ENCODE data around the gene FADS2. TPM values are rescaled to one million over a fixed set of nuclear protein-coding genes. Genes with fewer than 3 reads are reported as not detected.

The FADS2 gene
- 238 and 253 TPM in 2 replicates for polyA plus RNA-seq (2014; cell fraction: cytosol; rRNA removed)
- 137 and 153 TPM in 2 replicates for polyA plus RNA-seq (2014; cell fraction: nucleus; rRNA removed)

DNA sequence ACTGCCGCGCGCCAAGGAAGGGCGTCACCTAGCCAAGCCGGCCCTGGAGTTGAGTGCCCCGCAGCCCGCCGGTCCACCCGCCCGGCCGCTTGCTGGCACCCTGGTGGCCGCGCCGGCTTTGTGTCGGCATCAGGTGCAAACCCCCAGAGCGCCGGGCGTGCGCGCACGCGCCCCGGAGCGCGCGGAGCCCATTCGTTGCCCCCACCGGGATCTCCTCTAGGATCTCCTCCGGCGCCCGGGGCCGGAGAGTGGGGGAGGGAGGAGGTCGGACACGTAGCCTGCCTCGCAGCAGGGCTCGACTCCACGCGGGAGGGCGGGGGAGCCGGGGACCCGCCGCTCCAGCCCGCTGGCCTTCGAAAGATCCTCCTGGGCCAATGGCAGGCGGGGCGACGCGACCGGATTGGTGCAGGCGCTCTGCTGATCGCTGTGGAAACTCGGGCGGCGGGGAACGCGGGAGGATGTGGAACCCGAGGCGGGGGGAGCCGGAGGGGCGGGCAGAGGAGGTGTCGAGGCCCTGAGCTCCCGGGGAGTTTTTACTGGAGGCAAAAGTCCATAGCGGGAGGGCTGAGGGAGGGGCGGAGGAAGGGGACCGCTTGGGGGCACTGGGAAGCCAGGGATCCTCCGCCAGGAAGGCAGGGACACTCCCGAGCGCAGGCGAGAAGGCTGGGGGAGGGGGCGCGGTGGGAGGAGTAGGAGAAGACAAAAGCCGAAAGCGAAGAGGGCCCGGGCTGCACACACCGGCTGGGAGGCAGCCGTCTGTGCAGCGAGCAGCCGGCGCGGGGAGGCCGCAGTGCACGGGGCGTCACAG lies at the start of gene FADS2:
Gene FADS2 (plus strand): TSS at position 730 of the 808 bp plus-strand sequence. CDS start 91 bp downstream, outside the sequence.
- DNase-seq (ENCODE audit: low spot score): peak; percentile 98

GRCh38 chr11:61778357-61778886 lies 49.7 kb upstream of the FADS2 start:
- DNase-seq (ENCODE audit: low spot score): no peak

GRCh38 chr11:61778920-61779650 lies 49.0 kb upstream of the FADS2 start:
- no peak for DNase-seq (ENCODE audit: low spot score)

- DNase-seq (ENCODE audit: low spot score): no peak
Observed at GRCh38 chr11:61779666-61780525, 48.2 kb upstream of the FADS2 start.

DNA sequence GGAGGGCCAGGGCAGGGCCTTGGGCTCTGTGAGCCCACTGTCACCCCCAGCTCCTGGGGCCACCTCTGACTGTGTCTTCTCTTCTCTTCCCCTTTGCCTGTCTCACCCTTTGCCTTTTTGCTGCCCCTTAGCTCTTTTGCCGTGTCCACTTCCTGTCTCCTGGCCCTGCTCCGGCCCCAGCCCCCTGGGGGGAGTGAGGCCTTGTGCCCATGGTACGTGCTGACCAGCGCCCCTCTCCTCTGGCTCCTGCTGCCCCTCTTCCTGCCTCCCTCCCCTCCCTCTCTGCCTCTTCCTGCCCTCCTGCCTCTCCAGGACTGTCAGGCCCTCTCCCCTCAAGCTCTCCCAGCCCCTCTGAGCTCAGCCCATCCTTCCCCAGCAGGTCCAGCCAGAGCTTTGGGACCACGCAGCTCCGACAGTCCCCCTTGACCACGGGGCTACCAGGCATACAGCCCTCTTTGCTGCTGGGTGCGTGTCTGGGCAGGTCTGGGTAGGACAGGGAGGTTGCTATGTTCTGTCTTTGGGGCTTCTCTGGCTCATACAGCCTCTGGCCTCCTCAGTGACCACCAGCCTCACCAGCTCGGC lies 47.4 kb upstream of the FADS2 start:
- DNase-seq (ENCODE audit: low spot score): no peak

DNA sequence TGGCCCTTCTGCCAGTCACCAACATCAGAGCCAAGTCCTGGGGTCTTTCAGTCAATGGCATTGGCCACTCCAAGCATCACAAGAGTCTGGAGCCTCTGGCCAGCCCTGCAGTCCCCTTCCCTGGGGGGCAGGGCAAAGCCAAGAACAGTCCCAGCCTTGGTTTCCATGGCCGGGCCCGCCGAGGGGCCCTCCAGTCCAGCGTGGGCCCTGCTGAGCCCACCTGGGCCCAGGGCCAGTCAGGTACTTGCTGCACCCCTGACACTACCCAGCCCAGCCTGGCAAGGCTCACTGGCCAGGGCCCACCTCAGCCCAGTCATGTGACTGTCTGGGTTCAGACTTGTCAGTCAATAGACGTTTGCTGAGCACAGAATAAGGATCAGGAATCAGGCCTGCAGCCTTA lies 46.5 kb upstream of the FADS2 start:
- no peak for DNase-seq (ENCODE audit: low spot score)

GRCh38 chr11:61782299-61782698 lies 45.8 kb upstream of the FADS2 start:
- DNase-seq (ENCODE audit: low spot score): no peak

- DNase-seq (ENCODE audit: low spot score): no peak
Observed at GRCh38 chr11:61782841-61783240, 45.3 kb upstream of the FADS2 start.

- no peak for DNase-seq (ENCODE audit: low spot score)
Observed at GRCh38 chr11:61783717-61784505, 44.2 kb upstream of the FADS2 start.

GRCh38 chr11:61784506-61784805 lies 43.6 kb upstream of the FADS2 start:
- DNase-seq (ENCODE audit: low spot score): no peak

DNA sequence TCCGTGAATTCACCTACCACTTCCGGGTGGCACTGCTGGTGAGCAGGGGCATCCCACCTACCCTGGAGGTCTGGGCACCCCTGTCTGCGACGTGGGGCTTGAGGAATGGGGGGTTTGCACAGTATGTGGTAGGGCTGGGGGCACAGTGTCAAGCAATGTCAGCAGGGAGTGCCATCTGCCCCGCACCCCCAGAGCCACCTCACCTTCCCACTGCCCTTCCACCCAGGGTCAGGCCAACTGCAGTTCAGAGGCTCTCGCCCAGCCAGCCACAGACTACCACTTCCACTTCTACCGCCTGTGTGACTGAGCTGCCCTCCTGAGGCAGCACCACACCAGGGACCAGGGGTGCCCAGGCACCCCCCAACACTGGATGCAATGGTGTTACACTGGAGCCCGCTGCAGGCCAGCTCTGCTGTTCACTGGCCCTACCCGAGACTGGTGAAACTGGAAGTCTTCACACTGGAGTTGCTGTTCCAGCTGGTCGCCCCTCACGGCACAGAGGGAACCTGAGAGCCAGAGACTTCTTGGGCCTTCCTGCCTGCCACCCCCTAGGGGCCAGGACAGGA lies 42.2 kb upstream of the FADS2 start:
- DNase-seq (ENCODE audit: low spot score): no peak

DNA sequence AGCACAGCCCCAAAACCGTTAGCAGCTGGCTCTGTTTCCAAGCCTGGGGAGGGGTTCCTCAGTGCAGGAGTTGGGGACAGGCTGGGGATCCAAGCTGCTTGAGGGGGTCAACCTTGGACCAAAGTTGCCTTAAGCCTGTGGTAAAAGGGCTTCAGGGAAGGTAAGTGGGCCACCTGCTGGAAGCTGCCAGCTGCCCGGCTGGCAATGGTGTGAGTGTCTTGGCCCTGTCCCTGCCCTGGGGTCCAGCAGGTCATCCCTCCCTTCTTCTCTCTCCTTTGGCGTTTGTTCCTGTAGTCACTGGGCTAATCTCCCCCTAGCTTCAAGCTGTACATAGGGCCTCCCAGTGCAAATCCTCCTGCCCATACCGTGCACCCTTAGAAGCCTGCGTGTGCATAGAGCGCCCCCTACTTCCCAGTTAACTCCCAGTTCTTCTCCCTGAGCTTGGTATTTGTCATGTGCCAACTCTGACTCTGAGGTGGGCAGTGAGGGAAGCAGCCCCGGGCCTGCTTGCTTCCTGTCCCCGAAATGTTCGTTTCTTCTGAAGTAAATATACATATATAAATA lies 40.1 kb upstream of the FADS2 start:
- DNase-seq (ENCODE audit: low spot score): peak; percentile 70

- peak; percentile 83 for DNase-seq (ENCODE audit: low spot score)
Observed at GRCh38 chr11:61791737-61792309, 36.3 kb upstream of the FADS2 start.

DNA sequence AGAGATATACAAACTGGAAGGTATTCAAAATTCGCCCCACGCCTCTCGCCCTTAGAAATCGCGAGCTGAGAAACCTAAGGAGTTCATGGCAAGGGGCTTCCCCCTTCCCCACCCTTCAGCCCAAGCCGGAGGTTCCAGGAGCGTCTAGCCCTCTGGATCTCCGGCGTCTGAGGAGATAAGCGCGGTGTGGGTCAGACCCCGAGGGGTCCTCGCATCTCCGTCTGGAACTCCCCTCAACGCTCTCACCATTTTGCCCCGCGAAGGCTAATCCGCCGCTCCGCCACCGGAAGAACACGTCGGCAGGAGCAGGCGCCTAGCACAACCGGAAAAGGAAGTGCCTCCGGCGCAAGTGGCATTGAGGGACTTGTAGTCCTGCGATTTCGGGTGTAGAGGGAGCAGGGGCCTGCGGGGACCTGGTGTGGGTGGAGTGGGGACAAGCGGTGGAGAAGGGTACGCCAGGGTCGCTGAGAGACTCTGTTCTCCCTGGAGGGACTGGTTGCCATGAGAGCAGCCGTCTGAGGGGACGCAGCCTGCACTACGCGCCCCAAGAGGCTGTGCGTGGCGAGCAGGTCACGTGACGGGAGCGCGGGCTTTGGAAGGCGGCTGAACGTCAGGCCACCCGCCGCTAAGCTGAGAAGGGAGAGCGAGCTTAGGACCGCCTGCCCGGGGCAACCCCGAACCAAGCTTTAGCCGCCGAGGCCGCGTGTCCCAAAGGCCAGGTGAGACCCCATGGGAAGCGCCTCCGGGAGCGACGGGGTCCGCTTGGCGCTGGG lies 35.6 kb upstream of the FADS2 start, which contains the start of the genes FEN1 and TMEM258:
Gene FEN1 (plus strand): TSS at position 602 of the 773 bp plus-strand sequence. CDS start 2,451 bp downstream, outside the sequence.
Gene TMEM258 (minus strand): TSS at position 290 of the 773 bp plus-strand sequence. CDS start 41 bp downstream, at position 249.
- peak; percentile 95 for DNase-seq (ENCODE audit: low spot score)

- DNase-seq (ENCODE audit: low spot score): no peak
Observed at GRCh38 chr11:61793083-61793828, 34.8 kb upstream of the FADS2 start.

DNA sequence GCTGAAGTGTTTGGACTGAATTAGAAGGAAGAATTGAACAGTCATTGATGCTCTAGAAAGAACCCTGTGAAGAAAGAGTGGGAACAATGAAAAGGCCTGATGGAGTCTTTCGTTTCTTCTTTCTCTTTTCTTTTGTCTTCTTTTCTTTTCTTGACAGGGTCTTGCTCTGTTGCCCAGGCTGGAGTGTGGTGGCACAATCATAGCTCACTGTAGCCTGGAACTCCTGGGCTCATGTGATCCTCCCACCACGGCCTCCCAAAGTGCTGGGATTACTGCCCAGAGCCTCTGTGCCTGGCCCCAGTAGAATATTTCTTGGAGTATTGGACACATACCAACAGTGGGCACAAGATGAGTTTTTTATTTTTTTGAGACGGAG lies 34.3 kb upstream of the FADS2 start:
- no peak for DNase-seq (ENCODE audit: low spot score)

GRCh38 chr11:61794579-61794978 lies 33.5 kb upstream of the FADS2 start:
- DNase-seq (ENCODE audit: low spot score): no peak

- no peak for DNase-seq (ENCODE audit: low spot score)
Observed at GRCh38 chr11:61795459-61795858, 32.6 kb upstream of the FADS2 start.
